ENCODE measurements around the gene RALGAPA2. TPM values are rescaled to one million over a fixed set of nuclear protein-coding genes. Genes with fewer than 3 reads are reported as not detected.

The RALGAPA2 gene
- total RNA-seq, 4 donors from 2014 or later = 20.5 to 42.9 (median 29.6) TPM

GRCh38 chr20:20432618-20433286, 279.7 kb downstream of the RALGAPA2 start:
- H3K27me3 ChIP-seq = no peaks in the 10 kb centered on the region
- no peak overlapping the region for H3K4me3 ChIP-seq
- H3K4me1 ChIP-seq = no peaks in the 10 kb centered on the region
- no peak overlapping the region for H3K27ac ChIP-seq
- no peak for DNase-seq (ENCODE audit: low spot score in 2 of 2)
- no peak for TF ChIP-seq EP300 (IDR thresholded peaks at IDR 0.05)
- TF ChIP-seq CTCF (IDR thresholded peaks at IDR 0.05) = no peak
- no peak for TF ChIP-seq POLR2A (IDR thresholded peaks at IDR 0.05)
- WGBS, 2 donors = 91 to 94% methylated on average over 5 of the region's 5 CpGs
- H3K9me3 ChIP-seq = no peaks in the 10 kb centered on the region
- H3K36me3 ChIP-seq = peaks cover 0 to 19% (median 0%) of the 10 kb centered on the region in 3 donors

GRCh38 chr20:20430066-20430465, 282.4 kb downstream of the RALGAPA2 start:
- Histone ChIP-seq H3K36me3 (peaks cover 0 to 9% (median 0%) of the 10 kb centered on the region in 3 donors), H3K27ac (no peak overlapping the region), H3K4me1 (no peaks in the 10 kb centered on the region), H3K9me3 (no peaks in the 10 kb centered on the region), H3K27me3 (no peaks in the 10 kb centered on the region), H3K4me3 (no peak overlapping the region)
- WGBS, 2 donors = 77 to 85% methylated on average over 3 of the region's 3 CpGs
- DNase-seq (ENCODE audit: low spot score in 2 of 2) = no peak
- TF ChIP-seq EP300 (IDR thresholded peaks at IDR 0.05) (no peak), POLR2A (IDR thresholded peaks at IDR 0.05) (no peak), CTCF (IDR thresholded peaks at IDR 0.05) (no peak)

- no peaks in the 10 kb centered on the region for H3K9me3 ChIP-seq
- peaks cover 0 to 8% (median 0%) of the 10 kb centered on the region in 3 donors for H3K36me3 ChIP-seq
- no peak for DNase-seq (ENCODE audit: low spot score in 2 of 2)
- no peaks in the 10 kb centered on the region for H3K27me3 ChIP-seq
- no peak overlapping the region for H3K27ac ChIP-seq
- no peak for TF ChIP-seq POLR2A (IDR thresholded peaks at IDR 0.05)
- no peak for TF ChIP-seq EP300 (IDR thresholded peaks at IDR 0.05)
- TF ChIP-seq CTCF (IDR thresholded peaks at IDR 0.05) = no peak
- H3K4me3 ChIP-seq = no peak overlapping the region
- no peaks in the 10 kb centered on the region for H3K4me1 ChIP-seq
- 63 to 71% methylated on average over 3 of the region's 3 CpGs for WGBS, 2 donors
Measured at GRCh38 chr20:20428067-20428466, 284.4 kb downstream of the RALGAPA2 start.

- H3K9me3 ChIP-seq = no peaks in the 10 kb centered on the region
- DNase-seq (ENCODE audit: low spot score in 2 of 2) = no peak
- no peaks in the 10 kb centered on the region for H3K27me3 ChIP-seq
- H3K4me3 ChIP-seq = no peak overlapping the region
- H3K27ac ChIP-seq = no peak overlapping the region
- H3K36me3 ChIP-seq = peaks cover 0 to 14% (median 0%) of the 10 kb centered on the region in 3 donors
- 92% methylated on average over 10 to 11 of the region's 11 CpGs for WGBS, 2 donors
- H3K4me1 ChIP-seq = no peaks in the 10 kb centered on the region
- TF ChIP-seq POLR2A (IDR thresholded peaks at IDR 0.05) = no peak
- no peak for TF ChIP-seq CTCF (IDR thresholded peaks at IDR 0.05)
- no peak for TF ChIP-seq EP300 (IDR thresholded peaks at IDR 0.05)
Measured at GRCh38 chr20:20427227-20427864, 285.1 kb downstream of the RALGAPA2 start.

- no peak overlapping the region for H3K4me3 ChIP-seq
- TF ChIP-seq CTCF (IDR thresholded peaks at IDR 0.05) (no peak), POLR2A (IDR thresholded peaks at IDR 0.05) (no peak)
- no peaks in the 10 kb centered on the region for H3K9me3 ChIP-seq
- WGBS, 2 donors = 93 to 95% methylated on average over 4 of the region's 4 CpGs
- no peak for DNase-seq (ENCODE audit: low spot score in 2 of 2)
- H3K27me3 ChIP-seq = no peaks in the 10 kb centered on the region
- no peaks in the 10 kb centered on the region for H3K4me1 ChIP-seq
- H3K36me3 ChIP-seq = peaks cover 0 to 18% (median 0%) of the 10 kb centered on the region in 3 donors
- no peak overlapping the region for H3K27ac ChIP-seq
Measured at GRCh38 chr20:20426655-20426907, 285.9 kb downstream of the RALGAPA2 start.

Data from tibial nerve (tissue), 4 donors.